Cardiac fibroblast (primary cell): ENCODE measurements around the gene TRPV2.

Source experiments
- DNase-seq, 2 donors: peaks; one replicate each; pipeline versions ENCODE4 v3.0.0 to v3.0.0-alpha.2; 2010; ENCODE audit warnings: low read depth in 2 of 2
- H3K4me3 ChIP-seq, 2 donors: replicated peaks in 1 of 2; 1 replicate in 1 of 2; 2 replicates in 1 of 2; pipeline ENCODE4 v1.5.1; 2011; ENCODE audit warnings: low read depth in 2 of 2, low read length in 2 of 2, mild to moderate bottlenecking in 2 of 2, moderate library complexity in 1 of 2
- TF ChIP-seq, protein P1 (sequence below): IDR thresholded peaks from one replicate; pipeline ENCODE4 v1.5.1; 2011; ENCODE audit warnings: low read depth, mild to moderate bottlenecking, low read length, inconsistent platforms

Gene TRPV2

GRCh38 chr17:16459855-16460550, 44.6 kb downstream of the TRPV2 start:
- no peak overlapping the region for H3K4me3 ChIP-seq
- no peak for DNase-seq
- TF ChIP-seq, protein P1, sequence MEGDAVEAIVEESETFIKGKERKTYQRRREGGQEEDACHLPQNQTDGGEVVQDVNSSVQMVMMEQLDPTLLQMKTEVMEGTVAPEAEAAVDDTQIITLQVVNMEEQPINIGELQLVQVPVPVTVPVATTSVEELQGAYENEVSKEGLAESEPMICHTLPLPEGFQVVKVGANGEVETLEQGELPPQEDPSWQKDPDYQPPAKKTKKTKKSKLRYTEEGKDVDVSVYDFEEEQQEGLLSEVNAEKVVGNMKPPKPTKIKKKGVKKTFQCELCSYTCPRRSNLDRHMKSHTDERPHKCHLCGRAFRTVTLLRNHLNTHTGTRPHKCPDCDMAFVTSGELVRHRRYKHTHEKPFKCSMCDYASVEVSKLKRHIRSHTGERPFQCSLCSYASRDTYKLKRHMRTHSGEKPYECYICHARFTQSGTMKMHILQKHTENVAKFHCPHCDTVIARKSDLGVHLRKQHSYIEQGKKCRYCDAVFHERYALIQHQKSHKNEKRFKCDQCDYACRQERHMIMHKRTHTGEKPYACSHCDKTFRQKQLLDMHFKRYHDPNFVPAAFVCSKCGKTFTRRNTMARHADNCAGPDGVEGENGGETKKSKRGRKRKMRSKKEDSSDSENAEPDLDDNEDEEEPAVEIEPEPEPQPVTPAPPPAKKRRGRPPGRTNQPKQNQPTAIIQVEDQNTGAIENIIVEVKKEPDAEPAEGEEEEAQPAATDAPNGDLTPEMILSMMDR: no peak

- TF ChIP-seq, protein P1: no peak
- H3K4me3 ChIP-seq: no peak overlapping the region
- DNase-seq: no peak
Observed at GRCh38 chr17:16460796-16461605, 45.6 kb downstream of the TRPV2 start.

GRCh38 chr17:16461606-16461866, 46.2 kb downstream of the TRPV2 start:
- H3K4me3 ChIP-seq: no peak overlapping the region
- TF ChIP-seq, protein P1: no peak

DNA sequence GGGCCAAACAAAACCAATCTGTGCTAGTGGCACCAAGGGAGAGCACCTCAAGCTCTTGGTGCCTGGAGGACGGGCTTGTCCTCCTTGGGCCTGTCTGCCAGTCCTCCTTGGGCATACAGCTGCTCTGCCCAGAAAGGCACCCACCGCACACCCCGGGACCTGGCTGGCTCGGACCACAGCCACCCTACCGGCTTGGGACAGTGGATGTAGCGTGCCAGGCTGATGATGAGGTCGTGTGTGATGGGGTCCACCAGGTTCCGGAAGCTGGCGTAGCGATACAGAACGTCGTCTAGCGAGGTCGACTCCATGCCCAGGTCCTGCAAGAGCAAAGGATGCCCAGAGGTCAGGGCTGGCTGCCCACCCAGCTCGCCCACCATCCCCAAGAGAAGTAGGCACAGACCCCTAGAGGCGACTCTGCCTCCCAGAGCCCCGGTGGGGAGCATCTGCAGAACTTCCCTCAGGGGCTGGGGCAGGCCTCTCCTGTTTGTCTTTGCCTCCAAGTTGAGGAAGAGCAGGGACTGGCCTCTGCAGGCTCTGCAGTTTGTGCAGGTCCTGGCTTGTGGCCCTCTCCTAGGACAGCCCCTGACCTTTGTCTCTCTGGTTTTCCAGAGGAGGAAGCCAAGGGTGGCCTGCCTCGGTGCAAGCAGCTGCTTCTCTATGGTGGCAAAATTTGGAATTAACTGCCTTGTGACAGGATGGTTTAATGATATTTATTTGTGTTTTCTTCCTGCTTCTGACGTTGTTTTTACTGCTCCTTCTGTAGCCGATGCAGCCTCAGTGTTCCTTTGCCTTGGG, 46.9 kb downstream of the TRPV2 start:
- H3K4me3 ChIP-seq: no peak overlapping the region
- no peak for DNase-seq
- TF ChIP-seq, protein P1: no peak

More at GRCh38 chr17:16461606-16461866, 46.2 kb downstream of the TRPV2 start:
- no peak for DNase-seq

DNA sequence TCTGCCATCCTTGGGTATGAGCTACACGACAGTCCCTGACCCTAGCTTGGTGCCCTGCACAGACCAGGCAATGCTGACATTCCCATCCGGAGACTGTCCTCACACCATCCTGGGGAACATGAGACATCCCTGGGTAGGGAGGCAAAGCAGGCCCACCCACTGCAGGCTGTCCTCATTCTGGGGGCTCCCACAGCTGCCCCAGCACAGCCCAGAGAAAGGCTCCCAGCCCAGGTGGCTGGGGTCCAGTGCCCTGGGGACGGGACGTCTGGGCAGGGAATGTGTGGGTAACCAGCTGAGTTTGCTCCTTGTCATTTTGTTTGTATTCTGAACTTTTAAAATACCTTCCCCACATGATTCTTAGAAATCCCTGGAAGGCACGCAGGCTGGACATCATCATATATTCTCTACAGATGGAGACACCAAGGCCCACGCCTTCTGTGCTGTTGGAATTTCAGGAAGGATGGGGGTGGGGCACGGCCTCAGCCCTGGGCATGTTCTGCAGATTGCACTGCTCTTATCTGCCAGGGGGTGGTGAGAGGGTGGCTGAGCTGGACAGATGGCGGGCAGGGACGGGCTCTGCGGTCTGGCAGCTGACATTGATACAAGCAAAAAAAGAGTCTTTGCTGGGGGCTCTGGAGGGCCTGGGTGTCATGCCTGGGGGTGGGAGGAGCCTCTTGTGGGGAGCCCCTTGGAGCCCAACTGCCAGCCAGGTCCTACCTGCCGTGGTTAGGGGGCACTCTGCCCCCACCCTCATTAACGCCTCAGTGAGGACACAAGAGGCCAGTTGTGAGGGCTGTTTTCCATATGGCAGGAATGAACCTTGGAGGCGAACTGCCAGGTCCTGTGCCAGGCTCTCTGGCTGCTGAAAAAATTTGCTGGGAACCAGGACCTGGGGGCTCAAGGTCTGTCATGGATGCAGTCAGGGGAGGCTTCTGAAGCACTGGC, 48.3 kb downstream of the TRPV2 start:
- DNase-seq: peak in 1 of 2 donors; percentile 74
- TF ChIP-seq, protein P1: no peak
- no peak overlapping the region for H3K4me3 ChIP-seq
